ENCODE measurements around the gene TYK2. TPM values are rescaled to one million over a fixed set of nuclear protein-coding genes. Genes with fewer than 3 reads are reported as not detected.

The TYK2 gene
- total and polyA plus RNA-seq, 9 of the 15 experiments (the other 6 are each of a cell fraction or from before 2014, with no cell fraction given), result 15.0 to 182 (median 85.9) TPM

DNA sequence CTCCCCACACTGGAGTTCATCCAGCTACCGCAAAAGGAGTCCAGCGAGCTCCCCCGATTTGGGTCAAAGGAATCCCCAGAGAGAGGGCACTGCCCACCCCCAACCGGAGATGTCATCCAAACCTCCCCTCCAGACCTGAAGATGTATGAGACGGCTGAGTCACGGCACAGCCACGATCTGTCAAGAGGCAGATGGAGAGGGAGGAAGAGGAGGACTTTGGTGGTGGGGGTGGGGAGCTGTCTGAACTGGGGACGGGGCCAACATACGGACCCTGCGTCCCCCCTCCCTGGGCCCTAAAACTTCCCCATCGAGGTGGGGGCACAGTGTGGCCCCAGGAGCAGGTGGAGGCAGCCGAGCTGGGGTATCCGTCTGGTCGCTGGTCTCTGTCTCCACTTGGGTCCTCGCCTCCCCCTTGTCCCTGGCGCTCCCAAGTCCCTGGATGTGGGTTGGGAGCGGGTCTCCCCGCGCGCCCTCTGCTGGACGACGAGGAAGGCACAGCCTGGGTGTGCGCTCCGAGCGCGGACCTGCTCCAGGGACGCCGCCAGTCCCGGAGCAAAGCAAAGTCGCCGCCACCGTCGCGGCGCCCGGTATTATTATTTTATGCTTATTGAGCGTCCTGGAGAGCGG, 43.8 kb upstream of the TYK2 start (continued):
- TF ChIP-seq ZNF431 (CRISPR knock-in tag; IDR thresholded peaks at IDR 0.05) (0 out of 2 replicates have a peak, but pooled peaks have one; percentile 39), MAFF (IDR thresholded peaks at IDR 0.05; ENCODE audit: low read length) (0 out of 2 replicates have a peak, but pooled peaks have one; percentile 18), ZNF347 (CRISPR knock-in tag; IDR thresholded peaks at IDR 0.05; ENCODE audit: low read depth) (no peak), EZH2 (IDR thresholded peaks at IDR 0.05; ENCODE audit: borderline replicate concordance, low read depth, low read length) (no peak), ZNF197 (CRISPR knock-in tag; IDR thresholded peaks at IDR 0.05; ENCODE audit: low read depth) (no peak), SPI1 (IDR thresholded peaks at IDR 0.05; ENCODE audit: borderline replicate concordance, low read depth, low read length) (peak; percentile 57; the same call in 1 of the 2 replicates), ZNF644 (tag; IDR thresholded peaks at IDR 0.05; ENCODE audit: low read depth) (no peak), E2F8 (IDR thresholded peaks at IDR 0.05; ENCODE audit: low read depth, partially characterized antibody) (peak; percentile 15), NCOA1 (IDR thresholded peaks at IDR 0.05; ENCODE audit: low read depth) (peak; percentile 26; the same call in 1 of the 2 replicates), ZNF133 (CRISPR knock-in tag; IDR thresholded peaks at IDR 0.05) (no peak), MTA3 (IDR thresholded peaks at IDR 0.05; ENCODE audit: borderline replicate concordance) (peak; percentile 79; the same call in 1 of the 2 replicates), FOSL1 (tag; conservative IDR thresholded peaks at IDR 0.05) (peak; percentile 39; the same call in 1 of the 2 replicates), CTCF (IDR thresholded peaks at IDR 0.05 in 2 of 3, conservative IDR thresholded peaks at IDR 0.05 in 1 of 3; ENCODE audit: insufficient read depth in 2 of 3, low read depth in 1 of 3, low read length in 3 of 3) (peak; percentile 88 to 96 (median 93)), ARID1B (IDR thresholded peaks at IDR 0.05) (peak; percentile 65), TCF7 (IDR thresholded peaks at IDR 0.05; ENCODE audit: borderline replicate concordance) (no peak), FIP1L1 (IDR thresholded peaks at IDR 0.05; ENCODE audit: low read depth, low read length, poor library complexity, severe bottlenecking) (peak; percentile 89)
- TF ChIP-seq, protein P1, sequence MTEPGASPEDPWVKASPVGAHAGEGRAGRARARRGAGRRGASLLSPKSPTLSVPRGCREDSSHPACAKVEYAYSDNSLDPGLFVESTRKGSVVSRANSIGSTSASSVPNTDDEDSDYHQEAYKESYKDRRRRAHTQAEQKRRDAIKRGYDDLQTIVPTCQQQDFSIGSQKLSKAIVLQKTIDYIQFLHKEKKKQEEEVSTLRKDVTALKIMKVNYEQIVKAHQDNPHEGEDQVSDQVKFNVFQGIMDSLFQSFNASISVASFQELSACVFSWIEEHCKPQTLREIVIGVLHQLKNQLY (CRISPR knock-in tag; conservative IDR thresholded peaks at IDR 0.05), result no peak
- TF ChIP-seq, protein P2, sequence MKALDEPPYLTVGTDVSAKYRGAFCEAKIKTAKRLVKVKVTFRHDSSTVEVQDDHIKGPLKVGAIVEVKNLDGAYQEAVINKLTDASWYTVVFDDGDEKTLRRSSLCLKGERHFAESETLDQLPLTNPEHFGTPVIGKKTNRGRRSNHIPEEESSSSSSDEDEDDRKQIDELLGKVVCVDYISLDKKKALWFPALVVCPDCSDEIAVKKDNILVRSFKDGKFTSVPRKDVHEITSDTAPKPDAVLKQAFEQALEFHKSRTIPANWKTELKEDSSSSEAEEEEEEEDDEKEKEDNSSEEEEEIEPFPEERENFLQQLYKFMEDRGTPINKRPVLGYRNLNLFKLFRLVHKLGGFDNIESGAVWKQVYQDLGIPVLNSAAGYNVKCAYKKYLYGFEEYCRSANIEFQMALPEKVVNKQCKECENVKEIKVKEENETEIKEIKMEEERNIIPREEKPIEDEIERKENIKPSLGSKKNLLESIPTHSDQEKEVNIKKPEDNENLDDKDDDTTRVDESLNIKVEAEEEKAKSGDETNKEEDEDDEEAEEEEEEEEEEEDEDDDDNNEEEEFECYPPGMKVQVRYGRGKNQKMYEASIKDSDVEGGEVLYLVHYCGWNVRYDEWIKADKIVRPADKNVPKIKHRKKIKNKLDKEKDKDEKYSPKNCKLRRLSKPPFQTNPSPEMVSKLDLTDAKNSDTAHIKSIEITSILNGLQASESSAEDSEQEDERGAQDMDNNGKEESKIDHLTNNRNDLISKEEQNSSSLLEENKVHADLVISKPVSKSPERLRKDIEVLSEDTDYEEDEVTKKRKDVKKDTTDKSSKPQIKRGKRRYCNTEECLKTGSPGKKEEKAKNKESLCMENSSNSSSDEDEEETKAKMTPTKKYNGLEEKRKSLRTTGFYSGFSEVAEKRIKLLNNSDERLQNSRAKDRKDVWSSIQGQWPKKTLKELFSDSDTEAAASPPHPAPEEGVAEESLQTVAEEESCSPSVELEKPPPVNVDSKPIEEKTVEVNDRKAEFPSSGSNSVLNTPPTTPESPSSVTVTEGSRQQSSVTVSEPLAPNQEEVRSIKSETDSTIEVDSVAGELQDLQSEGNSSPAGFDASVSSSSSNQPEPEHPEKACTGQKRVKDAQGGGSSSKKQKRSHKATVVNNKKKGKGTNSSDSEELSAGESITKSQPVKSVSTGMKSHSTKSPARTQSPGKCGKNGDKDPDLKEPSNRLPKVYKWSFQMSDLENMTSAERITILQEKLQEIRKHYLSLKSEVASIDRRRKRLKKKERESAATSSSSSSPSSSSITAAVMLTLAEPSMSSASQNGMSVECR (CRISPR knock-in tag; IDR thresholded peaks at IDR 0.05), result peak; percentile 69

All from K562 (cell line).